ENCODE measurements around the gene EDC3.
"Not testable (repeated sequence)": the region's sequence is repeated elsewhere in the genome, so short reads cannot be mapped to it uniquely, and the experiment has no call there.

EDC3 gene

GRCh38 chr15:74604983-74605794 lies 90.6 kb downstream of the EDC3 start:
- DNase-seq = no peak

- no peak for DNase-seq
These were observed 91.8 kb downstream of the EDC3 start for GRCh38 chr15:74603789-74604705.

GRCh38 chr15:74603026-74603788 lies 92.6 kb downstream of the EDC3 start:
- no peak for DNase-seq

- no peak for DNase-seq
These were observed 96.7 kb downstream of the EDC3 start for GRCh38 chr15:74599156-74599555.

- peak; percentile 68 for DNase-seq
These were observed 97.5 kb downstream of the EDC3 start for GRCh38 chr15:74598126-74598842.

GRCh38 chr15:74597146-74597705 lies 98.6 kb downstream of the EDC3 start:
- DNase-seq = not testable (repeated sequence)

- not testable (repeated sequence) for DNase-seq
These were observed 99.1 kb downstream of the EDC3 start for GRCh38 chr15:74596736-74597135.

- DNase-seq = no peak
These were observed 100.6 kb downstream of the EDC3 start for GRCh38 chr15:74595271-74595670.

GRCh38 chr15:74594455-74594854 lies 101.4 kb downstream of the EDC3 start:
- DNase-seq = no peak

GRCh38 chr15:74593122-74593521 lies 102.7 kb downstream of the EDC3 start:
- no peak for DNase-seq

GRCh38 chr15:74592222-74592621 lies 103.6 kb downstream of the EDC3 start:
- no peak for DNase-seq

- DNase-seq = no peak
These were observed 106.0 kb downstream of the EDC3 start for GRCh38 chr15:74589826-74590225.

- DNase-seq = no peak
These were observed 110.0 kb downstream of the EDC3 start for GRCh38 chr15:74585857-74586256.

GRCh38 chr15:74585191-74585590 lies 110.6 kb downstream of the EDC3 start:
- DNase-seq = no peak

GRCh38 chr15:74584779-74585178 lies 111.0 kb downstream of the EDC3 start:
- no peak for DNase-seq

GRCh38 chr15:74584204-74584603 lies 111.6 kb downstream of the EDC3 start:
- DNase-seq = no peak
